Loucy (cell line): ENCODE results near the gene ASB4.

Source experiments
- H2AFZ ChIP-seq: fragments of 200-600 bp; sonication (generic); 2 replicates; pipeline ENCODE4 v1.6.0; 2016; ENCODE audit warnings: antibody characterized with exemption, mild to moderate bottlenecking, low read length, moderate library complexity
- H3F3A ChIP-seq: fragments of 200-600 bp; 2 replicates; pipeline ENCODE4 v1.6.0; 2016; ENCODE audit warnings: antibody characterized with exemption, low read depth, mild to moderate bottlenecking
- H3K27me3 ChIP-seq: fragments of 200-600 bp; sonication (generic); 2 replicates; pipeline ENCODE4 v1.6.1; 2014; ENCODE audit warnings: low read length, mild to moderate bottlenecking; ENCODE audit not compliant: insufficient read depth, poor library complexity, severe bottlenecking
- H3K36me3 ChIP-seq: fragments of 200-600 bp; sonication (generic); 2 replicates; pipeline ENCODE4 v1.6.1; 2016; ENCODE audit warnings: low read length; ENCODE audit not compliant: insufficient read depth
- H3K4me1 ChIP-seq: fragments of 200-600 bp; sonication (generic); 2 replicates; pipeline ENCODE4 v1.5.1; 2014; ENCODE audit warnings: low read length, mild to moderate bottlenecking; ENCODE audit not compliant: insufficient read depth, poor library complexity, severe bottlenecking
- H3K4me2 ChIP-seq: fragments of 200-600 bp; sonication (generic); 2 replicates; pipeline ENCODE4 v1.6.0; 2014; ENCODE audit warnings: antibody characterized with exemption, low read length, low read depth, mild to moderate bottlenecking; ENCODE audit not compliant: poor library complexity, severe bottlenecking
- H3K4me3 ChIP-seq: fragments of 200-600 bp; sonication (generic); 2 replicates; pipeline ENCODE4 v1.5.1; 2014; ENCODE audit warnings: low read length, mild to moderate bottlenecking, mixed read lengths; ENCODE audit not compliant: poor library complexity, severe bottlenecking
- H3K79me2 ChIP-seq: fragments of 200-600 bp; sonication (generic); 2 replicates; pipeline ENCODE4 v1.6.1; 2014; ENCODE audit warnings: low read length; ENCODE audit not compliant: insufficient read depth
- H3K9ac ChIP-seq: fragments of 200-600 bp; sonication (generic); 2 replicates; pipeline ENCODE4 v1.6.0; 2014; ENCODE audit warnings: mild to moderate bottlenecking, low read depth, low read length, moderate library complexity; ENCODE audit not compliant: poor library complexity, severe bottlenecking
- H3K9me2 ChIP-seq: fragments of 200-600 bp; sonication (generic); replicated peaks from 2 replicates; pipeline ENCODE4 v1.6.1; 2016; ENCODE audit warnings: low read depth, low read length, mixed read lengths
- H3K9me3 ChIP-seq: fragments of 200-600 bp; sonication (generic); 2 replicates; pipeline ENCODE4 v1.6.1; 2014; ENCODE audit warnings: mild to moderate bottlenecking, antibody characterized with exemption, low read length, low read depth; ENCODE audit not compliant: insufficient read depth
- H4K20me1 ChIP-seq: fragments of 200-600 bp; sonication (generic); 2 replicates; pipeline ENCODE4 v1.6.0; 2014; ENCODE audit warnings: antibody characterized with exemption, low read length, mild to moderate bottlenecking; ENCODE audit not compliant: insufficient read depth, poor library complexity, severe bottlenecking
- EZH2phosphoT487 ChIP-seq: fragments of 200-600 bp; IDR thresholded peaks from 2 replicates; pipeline ENCODE4 v1.6.1; 2018; ENCODE audit warnings: antibody characterized with exemption, mild to moderate bottlenecking, moderate library complexity, borderline replicate concordance
- TF ChIP-seq, protein P1 (sequence below): fragments of 200-600 bp; sonication (generic); conservative IDR thresholded peaks from 2 replicates; pipeline ENCODE4 v1.5.1; 2014; ENCODE audit warnings: mild to moderate bottlenecking, antibody characterized with exemption, low read length

Gene ASB4

DNA sequence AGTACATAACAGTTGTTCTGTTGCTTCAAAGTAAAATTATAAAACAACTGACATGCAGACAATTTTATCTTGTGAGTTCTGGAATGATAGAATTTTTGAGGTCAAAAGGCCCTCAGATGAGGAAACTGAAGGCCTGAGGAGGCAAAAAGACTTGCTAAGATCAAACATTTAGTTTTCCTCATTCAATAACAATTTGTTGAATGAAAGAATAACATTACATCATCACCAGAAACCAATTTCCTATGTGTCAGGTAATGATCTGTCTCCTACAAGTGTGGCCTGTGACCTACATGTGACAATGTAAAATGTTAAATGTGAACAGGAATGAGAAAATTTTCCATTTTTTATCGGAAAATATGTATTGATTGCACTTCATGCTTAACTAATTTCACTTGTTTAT is 16.6 kb upstream of the ASB4 start:
- no peak overlapping the region for H3K9ac ChIP-seq
- no peaks in the 10 kb centered on the region for H3K9me2 ChIP-seq
- peaks cover 26% of the 10 kb centered on the region for H3K4me1 ChIP-seq
- H3K4me2 ChIP-seq, result no peak overlapping the region
- H3K4me3 ChIP-seq, result no peak overlapping the region
- H3K27me3 ChIP-seq, result no peaks in the 10 kb centered on the region
- TF ChIP-seq, protein P1, sequence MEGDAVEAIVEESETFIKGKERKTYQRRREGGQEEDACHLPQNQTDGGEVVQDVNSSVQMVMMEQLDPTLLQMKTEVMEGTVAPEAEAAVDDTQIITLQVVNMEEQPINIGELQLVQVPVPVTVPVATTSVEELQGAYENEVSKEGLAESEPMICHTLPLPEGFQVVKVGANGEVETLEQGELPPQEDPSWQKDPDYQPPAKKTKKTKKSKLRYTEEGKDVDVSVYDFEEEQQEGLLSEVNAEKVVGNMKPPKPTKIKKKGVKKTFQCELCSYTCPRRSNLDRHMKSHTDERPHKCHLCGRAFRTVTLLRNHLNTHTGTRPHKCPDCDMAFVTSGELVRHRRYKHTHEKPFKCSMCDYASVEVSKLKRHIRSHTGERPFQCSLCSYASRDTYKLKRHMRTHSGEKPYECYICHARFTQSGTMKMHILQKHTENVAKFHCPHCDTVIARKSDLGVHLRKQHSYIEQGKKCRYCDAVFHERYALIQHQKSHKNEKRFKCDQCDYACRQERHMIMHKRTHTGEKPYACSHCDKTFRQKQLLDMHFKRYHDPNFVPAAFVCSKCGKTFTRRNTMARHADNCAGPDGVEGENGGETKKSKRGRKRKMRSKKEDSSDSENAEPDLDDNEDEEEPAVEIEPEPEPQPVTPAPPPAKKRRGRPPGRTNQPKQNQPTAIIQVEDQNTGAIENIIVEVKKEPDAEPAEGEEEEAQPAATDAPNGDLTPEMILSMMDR, result no peak
- no peak for TF ChIP-seq EZH2phosphoT487
- no peaks in the 10 kb centered on the region for H3K9me3 ChIP-seq
- H4K20me1 ChIP-seq, result no peaks in the 10 kb centered on the region
- H3F3A ChIP-seq, result no peaks in the 10 kb centered on the region
- H3K36me3 ChIP-seq, result no peaks in the 10 kb centered on the region
- H2AFZ ChIP-seq, result no peak overlapping the region
- H3K79me2 ChIP-seq, result no peaks in the 10 kb centered on the region

GRCh38 chr7:95469848-95470247 is 15.9 kb upstream of the ASB4 start:
- Histone ChIP-seq H3K79me2 (no peaks in the 10 kb centered on the region), H3K4me2 (peak overlapping the region; percentile 73), H3K4me1 (peaks cover 26% of the 10 kb centered on the region), H3K36me3 (no peaks in the 10 kb centered on the region), H3K27me3 (no peaks in the 10 kb centered on the region), H3F3A (no peaks in the 10 kb centered on the region), H3K4me3 (peak overlapping the region; percentile 48), H3K9me2 (no peaks in the 10 kb centered on the region), H3K9me3 (no peaks in the 10 kb centered on the region), H4K20me1 (no peaks in the 10 kb centered on the region), H3K9ac (no peak overlapping the region), H2AFZ (peak overlapping the region; percentile 90; the same call in 1 of the 2 replicates)
- TF ChIP-seq, protein P1, result no peak
- no peak for TF ChIP-seq EZH2phosphoT487

DNA sequence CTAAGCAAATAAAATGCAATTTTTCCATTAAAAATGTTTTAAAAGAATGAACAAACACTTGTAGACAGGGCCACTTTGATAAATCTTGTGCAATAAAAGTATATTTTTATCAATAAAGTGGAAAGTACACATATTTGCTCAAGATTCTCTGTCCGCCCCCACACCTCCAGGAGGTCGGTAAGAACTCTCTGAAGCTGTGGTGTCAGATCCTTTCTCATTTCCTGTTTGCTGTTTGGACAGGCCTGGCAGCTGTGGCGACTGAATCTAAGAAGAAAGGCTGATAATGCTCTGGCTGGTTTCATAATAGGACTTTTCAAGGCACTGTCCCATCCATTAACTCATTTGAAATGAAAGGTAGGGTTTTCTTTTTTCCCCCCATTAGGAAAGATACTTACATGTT is 15.3 kb upstream of the ASB4 start:
- no peaks in the 10 kb centered on the region for H3K9me2 ChIP-seq
- no peaks in the 10 kb centered on the region for H3K27me3 ChIP-seq
- H3K4me3 ChIP-seq, result peak overlapping the region; percentile 48
- H2AFZ ChIP-seq, result peak overlapping the region; percentile 90
- no peaks in the 10 kb centered on the region for H3K36me3 ChIP-seq
- H3K9ac ChIP-seq, result peak overlapping the region; percentile 58
- no peak for TF ChIP-seq EZH2phosphoT487
- no peaks in the 10 kb centered on the region for H3F3A ChIP-seq
- H3K4me2 ChIP-seq, result peak overlapping the region; percentile 73
- H3K4me1 ChIP-seq, result peaks cover 26% of the 10 kb centered on the region
- H4K20me1 ChIP-seq, result no peaks in the 10 kb centered on the region
- H3K79me2 ChIP-seq, result no peaks in the 10 kb centered on the region
- no peaks in the 10 kb centered on the region for H3K9me3 ChIP-seq

GRCh38 chr7:95471071-95471470 is 14.7 kb upstream of the ASB4 start:
- no peaks in the 10 kb centered on the region for H3F3A ChIP-seq
- H4K20me1 ChIP-seq, result no peaks in the 10 kb centered on the region
- no peaks in the 10 kb centered on the region for H3K9me3 ChIP-seq
- H3K9ac ChIP-seq, result peak overlapping the region; percentile 58
- H2AFZ ChIP-seq, result peak overlapping the region; percentile 90
- H3K4me1 ChIP-seq, result peaks cover 26% of the 10 kb centered on the region
- H3K27me3 ChIP-seq, result no peaks in the 10 kb centered on the region
- no peak for TF ChIP-seq EZH2phosphoT487
- TF ChIP-seq, protein P1, result no peak
- H3K36me3 ChIP-seq, result no peaks in the 10 kb centered on the region
- no peaks in the 10 kb centered on the region for H3K9me2 ChIP-seq
- H3K4me2 ChIP-seq, result peak overlapping the region; percentile 73
- no peaks in the 10 kb centered on the region for H3K79me2 ChIP-seq
- peak overlapping the region; percentile 48 for H3K4me3 ChIP-seq
